GM18870 (cell line): ENCODE results near the gene CBR4.
"Not testable (repeated sequence)": the region's sequence is repeated elsewhere in the genome, so short reads cannot be mapped to it uniquely, and the experiment has no call there.

Experiments used
- ATAC-seq: cut with Tn5 transposase; IDR thresholded peaks from one replicate; pipeline ENCODE4 v1.9.1; 2021; ENCODE audit warnings: moderate library complexity; ENCODE audit not compliant: unreplicated experiment

Gene CBR4

DNA sequence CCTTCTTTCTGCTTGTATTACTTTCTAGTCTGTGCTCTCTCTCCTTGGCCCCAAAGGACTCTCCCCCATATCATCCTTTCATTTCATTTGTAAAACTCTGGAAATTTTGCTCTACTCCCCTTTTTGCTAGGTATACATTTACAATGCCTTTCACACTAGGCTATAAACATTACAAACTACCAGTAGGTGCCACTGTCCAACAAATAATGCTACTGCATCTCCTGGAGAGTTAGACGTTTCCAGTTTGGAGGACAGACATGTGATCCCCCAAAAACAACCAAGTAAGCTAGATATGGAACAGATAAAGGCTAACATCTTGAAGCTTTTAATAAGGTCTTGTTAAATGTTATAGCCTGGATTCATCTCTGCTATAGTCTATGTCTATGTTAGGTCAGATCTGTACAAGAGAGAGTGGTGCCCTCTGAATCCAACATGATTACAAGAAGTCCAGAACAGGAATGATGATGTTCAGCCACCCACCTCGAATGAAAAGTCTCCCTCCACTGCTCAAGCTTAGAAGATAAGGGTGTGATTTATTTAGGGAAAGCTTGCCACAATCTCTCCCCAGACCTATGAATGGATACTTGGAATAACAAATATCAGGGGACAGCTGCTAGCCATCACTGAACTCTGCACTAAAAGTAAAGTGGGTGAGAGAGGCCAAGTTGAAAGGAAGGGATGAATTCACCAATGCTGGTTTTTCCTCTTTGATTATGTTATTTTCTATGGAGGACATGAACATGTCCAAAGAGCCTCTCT, 14.3 kb downstream of the CBR4 start:
- no peak for ATAC-seq

DNA sequence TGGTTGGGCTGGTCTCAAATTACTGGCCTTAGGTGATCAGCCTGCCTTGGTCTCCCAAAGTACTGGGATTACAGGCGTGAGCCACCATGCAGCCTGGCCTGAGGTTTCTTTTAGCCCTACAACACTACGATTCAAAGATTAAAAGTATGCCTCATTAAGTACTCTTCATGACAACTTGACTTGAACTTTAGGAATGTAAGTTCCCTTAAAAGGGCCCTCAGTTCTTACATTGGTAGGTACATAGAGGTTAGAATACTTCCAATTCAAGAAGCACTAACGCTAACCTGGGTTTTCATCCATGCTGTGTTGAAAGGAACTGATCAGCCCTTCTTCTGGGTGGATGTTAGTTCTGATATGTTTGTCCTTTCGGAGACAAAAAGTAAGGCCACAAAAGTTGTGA, 15.1 kb downstream of the CBR4 start:
- no peak for ATAC-seq

DNA sequence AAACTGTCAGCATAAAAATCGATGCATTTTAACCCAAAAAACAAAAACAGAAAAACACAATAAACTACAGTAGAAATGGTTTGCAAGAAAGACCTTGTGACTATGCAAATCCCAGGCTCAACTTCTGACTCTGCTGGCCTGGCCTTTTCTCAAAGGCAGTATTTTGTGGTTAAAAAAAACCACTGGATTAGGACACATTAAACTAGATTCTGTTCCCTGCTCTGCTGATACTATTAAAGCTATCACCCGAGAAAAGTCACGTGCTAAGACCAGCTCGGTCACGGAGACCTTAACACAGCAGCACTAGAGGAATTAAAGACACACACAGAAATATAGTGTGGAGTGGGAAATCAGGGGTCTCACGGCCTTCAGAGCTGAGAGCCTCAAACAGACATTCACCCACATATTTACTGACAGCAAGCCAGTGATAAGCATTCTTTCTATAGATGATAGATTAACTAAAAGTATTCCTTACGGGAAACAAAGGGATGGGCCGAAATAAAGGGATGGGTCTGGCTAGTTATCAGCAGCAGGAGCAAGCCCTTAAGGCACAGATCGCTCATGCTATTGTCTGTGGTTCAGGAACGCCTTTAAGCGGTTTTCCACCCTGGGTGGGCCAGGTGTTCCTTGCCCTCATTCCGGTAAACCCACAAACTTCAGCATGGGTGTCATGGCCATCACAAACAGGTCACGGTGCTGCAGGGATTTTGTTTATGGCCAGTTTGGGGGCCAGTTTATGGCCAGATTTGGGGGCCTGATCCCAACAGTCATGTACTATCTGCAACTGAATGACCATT, 16.1 kb downstream of the CBR4 start:
- no peak for ATAC-seq

DNA sequence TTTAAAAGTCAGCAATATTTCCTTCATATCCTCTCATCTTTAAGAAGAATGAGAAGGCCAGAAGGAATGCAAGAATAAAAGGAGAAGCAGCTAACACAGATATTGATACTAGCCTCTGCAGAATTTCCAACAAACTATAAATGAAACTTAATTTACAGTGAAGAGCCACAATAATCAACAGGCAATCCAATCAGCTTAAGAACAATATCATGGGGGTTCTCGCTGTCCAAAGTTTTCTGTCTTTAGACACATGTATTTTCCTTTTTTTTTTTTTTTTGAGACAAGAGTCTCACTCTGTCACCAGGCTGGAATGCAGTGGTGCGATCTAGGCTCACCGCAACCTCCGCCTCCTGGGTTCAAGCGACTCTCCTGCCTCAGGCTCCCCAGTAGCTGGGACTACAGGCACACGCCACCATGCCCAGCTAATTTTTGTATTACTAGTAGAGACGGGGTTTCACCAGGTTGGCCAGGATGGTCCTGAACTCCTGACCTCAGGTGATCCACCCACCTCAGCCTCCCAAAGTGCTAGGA, 17.0 kb downstream of the CBR4 start:
- ATAC-seq = not testable (repeated sequence)

DNA sequence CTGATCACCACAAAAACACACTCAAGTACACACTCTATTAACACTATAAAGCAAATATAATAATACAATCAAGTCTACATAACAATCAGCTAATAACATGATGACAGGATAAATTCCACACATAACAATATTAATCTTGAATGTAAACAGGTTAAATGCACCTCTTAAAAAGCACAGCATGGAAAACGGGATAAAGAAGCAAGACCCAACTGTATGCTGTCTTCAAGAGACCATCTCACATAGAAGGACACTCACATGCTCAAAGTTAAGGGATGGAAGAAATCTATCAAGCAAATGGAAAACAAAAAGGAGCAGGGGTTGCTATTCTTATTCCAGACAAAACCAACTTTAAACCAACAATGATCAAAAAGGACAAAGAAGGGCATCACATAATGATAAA, 28.1 kb downstream of the CBR4 start:
- no peak for ATAC-seq

DNA sequence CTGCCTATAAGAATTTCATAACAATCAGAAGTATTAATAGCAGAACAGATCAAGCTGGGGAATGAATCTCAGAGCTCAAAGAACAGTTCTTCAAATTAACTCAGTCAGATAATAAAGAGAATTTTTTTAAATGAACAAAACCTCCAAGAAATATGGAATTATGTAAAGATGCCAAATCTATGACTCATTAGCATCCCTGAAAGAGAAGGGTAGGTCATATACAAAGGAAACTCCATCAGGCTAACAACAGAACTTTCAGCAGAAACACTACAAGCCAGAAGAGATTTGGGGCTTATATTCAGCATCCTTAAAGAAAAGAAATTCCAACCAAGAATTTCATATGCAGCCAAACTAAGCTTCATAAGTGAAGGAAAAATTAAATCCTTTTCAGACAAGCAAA, 28.6 kb downstream of the CBR4 start:
- no peak for ATAC-seq

DNA sequence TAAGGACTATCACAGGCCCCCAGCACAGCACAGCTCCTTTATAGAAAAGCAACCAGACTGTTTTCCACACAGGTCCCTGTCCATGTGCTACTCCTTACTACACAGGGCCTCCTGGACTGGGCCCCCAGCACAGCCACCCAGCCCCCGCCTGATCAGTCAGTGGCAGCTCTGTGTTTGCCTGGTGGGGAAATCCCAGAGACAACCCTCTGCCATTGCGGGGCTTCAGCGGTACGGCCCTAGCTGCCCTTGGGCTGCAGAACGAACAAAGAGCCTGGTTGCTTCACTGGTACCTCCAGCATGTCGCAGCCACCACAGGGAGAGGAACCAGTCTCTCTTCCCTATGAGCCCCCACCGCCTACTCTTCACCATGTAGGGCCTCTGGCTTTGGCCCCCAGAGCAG, 30.7 kb downstream of the CBR4 start:
- ATAC-seq = no peak

DNA sequence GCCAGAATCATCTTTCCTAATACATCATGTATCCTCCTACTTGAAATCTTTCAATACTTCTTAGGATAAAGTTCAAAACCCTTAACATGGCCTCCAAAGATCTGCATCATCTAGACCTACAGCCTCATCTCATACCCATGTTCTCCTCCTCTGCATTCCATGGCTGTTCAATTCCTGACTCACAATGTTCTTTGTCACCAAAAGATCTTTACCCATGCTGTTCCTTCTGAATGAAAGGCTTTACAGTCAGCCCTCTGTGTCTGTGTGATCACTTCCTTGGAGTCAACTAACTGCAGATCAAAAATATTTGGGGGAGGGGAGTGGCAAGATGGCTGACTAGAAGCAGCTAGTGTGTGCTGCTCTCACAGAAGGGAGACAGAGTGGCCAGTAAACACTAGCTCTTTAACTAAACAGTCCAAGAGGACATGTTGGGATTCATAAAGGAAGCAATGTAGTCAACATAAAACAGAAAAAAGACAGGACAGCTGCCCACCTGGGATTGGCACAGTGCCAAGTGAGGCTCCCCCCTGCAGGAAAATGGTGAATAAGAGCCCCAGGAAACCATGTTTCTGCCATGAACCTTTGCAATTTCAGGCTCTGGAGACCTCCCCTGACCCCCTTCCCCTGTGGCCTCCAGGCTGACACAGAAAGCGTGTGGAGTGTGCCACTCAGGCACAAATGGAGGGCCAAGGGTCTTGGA, 31.9 kb downstream of the CBR4 start:
- ATAC-seq = no peak

DNA sequence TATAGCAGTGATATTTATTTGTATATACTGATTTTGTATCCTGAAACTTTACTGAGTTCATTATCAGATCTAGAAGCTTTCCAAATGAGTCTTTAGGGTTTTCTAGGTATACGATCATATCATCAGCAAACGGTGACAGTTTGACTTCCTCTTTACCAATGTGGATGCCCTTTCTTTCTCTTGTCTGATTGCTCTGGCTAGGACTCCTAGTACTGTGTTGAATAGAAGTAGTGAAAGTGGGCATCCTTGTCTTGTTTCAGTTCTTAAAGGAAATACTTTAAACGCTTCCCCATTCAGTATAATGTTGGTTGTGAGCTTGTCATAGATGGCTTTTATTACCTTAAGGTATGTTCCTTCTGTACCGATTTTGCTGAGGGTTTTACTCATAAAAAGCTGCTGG, 37.5 kb downstream of the CBR4 start:
- no peak for ATAC-seq

DNA sequence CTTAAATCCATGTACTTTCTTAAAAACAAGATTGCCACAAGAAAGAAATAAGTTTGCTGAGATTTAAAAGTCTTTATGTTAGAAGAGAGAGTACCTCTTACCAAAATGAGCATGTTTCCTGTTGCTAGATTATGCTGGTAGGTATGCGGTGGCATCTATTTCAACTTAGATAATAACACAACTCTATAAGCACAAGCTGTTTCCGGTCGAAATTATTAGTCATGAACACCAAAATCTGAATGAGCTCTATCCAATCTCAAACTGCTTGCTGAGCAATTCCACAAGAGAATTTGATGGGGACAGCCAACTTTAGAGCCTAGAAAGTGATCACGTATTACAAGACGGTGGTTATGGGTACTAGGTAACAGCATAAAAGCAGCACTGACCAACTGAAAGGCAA, 49.3 kb downstream of the CBR4 start:
- ATAC-seq = no peak

DNA sequence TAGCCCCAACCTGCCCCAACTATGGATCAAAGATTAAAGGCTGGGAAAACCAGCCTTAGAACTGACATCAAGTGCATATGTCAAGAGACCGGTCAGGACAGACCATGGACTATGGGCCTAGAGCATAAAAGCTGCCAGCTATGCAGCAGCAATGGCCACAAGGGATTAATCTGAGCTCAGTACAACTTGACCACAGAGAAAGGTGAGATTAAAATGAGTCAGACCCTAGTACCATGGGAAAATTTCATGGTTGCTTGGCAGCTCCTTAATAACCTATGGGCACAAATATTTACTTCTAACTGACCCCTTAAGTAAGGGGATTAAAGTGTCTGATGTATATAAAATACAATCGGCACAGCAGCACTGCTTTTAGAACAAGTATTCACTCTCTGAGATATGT, 54.4 kb downstream of the CBR4 start:
- no peak for ATAC-seq

DNA sequence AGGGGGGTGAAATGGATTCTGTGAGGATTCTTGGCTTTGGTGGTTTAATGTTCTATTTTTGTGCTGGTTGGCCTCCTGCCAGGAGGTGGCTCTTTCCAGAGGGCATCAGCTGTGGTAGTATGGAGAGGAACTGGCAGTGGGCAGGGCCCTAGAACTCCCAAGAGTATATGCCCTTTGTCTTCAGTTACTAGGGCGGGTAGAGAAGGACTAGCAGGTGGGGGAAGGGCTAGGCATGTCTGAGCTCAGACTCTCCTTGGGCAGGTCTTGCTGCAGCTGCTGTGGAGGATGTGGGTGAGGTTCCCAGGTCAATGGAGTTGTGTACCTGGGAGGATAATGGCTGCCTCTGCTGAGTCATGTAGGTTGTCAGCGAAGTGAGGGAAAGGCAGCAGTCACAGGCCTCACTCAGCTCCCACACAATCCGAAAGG, 57.2 kb downstream of the CBR4 start:
- ATAC-seq = not testable (repeated sequence)

DNA sequence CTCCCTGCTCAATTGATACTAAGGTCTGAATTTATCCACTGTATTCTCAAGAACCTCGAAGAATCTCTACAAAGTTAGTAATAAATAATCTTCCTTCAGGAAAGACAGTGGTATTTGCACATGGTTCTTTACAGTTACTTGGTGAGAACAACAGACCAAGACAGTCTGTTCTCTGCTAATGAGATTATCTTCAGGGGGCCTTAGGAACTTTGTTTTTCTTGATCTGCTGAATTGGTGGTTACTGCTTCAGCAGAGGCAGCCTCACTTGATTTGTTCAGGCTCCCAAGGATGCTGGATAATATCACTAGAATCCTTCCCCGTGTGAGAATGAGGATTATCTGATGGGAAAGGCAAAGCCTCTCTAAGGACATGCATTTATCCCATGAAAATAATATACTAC, 64.8 kb downstream of the CBR4 start:
- no peak for ATAC-seq

DNA sequence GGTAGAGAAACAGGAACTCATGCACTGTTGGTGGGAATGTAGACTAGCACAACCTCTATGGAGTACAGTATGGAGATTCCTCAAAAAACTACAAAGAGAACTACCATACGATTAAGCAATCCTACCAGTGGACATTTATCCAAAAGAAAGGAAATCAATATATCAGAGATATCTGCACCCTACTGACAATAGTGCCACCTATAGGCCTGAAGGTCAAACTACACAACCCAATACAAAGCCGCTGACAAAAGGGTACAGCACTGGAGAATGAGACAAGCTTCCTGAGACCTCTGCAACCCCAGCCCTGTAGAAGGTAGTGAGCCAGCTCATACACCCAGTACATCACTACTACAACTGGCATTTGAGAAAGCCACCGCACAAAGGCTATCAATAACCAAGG, 67.1 kb downstream of the CBR4 start:
- no peak for ATAC-seq
